HTR-8/SVneo (cell line): ENCODE data around the gene ZCCHC24.

ENCODE experiments used
- DNase-seq: peaks from one replicate; pipeline ENCODE4 v3.0.0; 2011; ENCODE audit warnings: low spot score, mixed read lengths; ENCODE audit not compliant: insufficient read length
- FAIRE-seq: peaks from 2 replicates; lab custom pipeline; 2011; peaks lifted over from hg19 to GRCh38; lab: Jason Lieb, UNC

ZCCHC24 gene

DNA sequence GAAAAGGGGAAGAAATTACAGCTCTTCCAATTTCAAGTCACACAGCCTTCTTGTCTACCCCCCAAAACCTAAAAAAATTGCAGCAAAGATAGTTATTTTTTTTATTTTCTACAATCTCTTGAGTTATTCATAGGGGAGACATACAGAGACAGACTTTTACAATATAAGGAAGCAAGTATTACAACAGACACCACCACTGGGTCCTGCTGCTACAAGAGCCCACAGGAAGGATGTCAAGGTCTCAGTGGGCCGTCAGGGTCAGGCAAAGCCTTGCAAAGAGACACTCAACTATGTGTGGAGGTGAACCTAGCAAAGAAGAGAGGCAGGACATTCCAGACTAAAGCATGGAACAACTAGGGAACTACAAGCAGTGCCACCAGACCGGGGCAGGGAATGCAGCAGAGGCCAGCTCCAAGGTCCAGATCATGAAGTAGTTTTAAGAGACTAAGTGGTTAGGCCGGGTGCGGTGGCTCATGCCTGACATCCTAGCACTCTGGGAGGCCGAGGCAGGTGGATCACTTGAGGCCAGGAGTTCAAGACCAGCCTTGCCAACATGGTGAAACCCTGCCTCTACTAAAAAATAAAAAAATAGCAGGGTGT, 28.2 kb upstream of the ZCCHC24 start:
- no peak for FAIRE-seq
- DNase-seq: no peak

DNA sequence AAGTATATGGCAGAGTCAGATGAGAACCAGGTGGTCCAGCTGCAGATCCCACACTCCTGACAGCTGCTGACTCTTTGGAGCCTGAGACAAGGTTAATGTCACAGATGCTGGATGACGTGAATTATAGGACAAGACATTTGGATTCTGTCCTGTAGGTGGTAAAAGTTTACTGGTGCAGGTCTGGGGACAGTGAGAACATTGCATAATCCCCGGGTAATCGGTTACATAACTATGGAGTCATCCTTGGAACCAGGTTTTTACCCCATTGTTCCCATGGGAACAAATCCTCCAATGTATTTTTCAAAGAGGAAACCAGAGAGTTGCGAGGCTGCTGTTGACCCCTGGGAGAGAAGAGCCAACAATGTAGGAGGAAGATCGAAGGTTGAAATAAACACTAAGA, 27.5 kb upstream of the ZCCHC24 start:
- DNase-seq: no peak
- no peak for FAIRE-seq

DNA sequence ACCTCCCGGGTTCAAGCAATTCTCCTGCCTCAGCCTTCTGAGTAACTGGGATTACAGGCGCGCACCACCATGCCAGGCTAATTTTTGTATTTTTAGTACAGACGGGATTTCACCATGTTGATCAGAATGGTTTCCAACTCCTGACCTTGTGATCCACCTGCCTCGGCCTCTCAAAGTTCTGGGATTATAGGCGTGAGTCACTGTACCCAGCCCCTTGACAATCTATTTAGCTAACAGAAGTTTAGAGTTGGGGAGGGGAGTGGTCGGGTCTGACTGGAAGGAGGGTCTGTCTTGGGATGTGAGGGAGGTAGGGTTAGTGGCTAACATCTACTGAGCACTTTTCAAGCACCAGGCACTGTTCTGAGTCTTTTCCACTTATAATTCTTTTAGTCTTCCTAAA, 27.0 kb upstream of the ZCCHC24 start:
- DNase-seq (no peak), FAIRE-seq (no peak)

DNA sequence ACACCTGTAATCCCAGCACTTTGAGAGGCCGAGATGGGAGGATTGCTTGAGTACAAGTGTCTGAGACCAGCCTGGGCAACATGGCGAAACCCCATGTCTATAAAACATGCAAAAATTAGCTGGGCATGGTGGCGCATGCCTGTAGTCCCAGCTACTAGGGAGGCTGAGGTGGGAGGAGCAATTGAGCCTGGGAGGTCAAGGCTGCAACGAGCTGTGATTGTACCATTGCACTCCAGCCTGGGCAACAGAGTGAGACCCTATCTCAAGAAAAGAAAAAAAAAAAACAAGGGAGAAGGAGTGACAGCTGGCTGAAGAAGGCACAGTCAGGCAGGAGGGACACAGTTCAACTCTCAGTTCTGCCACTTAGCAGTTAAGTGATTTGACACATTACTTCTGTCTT, 26.4 kb upstream of the ZCCHC24 start:
- DNase-seq (no peak), FAIRE-seq (no peak)

DNA sequence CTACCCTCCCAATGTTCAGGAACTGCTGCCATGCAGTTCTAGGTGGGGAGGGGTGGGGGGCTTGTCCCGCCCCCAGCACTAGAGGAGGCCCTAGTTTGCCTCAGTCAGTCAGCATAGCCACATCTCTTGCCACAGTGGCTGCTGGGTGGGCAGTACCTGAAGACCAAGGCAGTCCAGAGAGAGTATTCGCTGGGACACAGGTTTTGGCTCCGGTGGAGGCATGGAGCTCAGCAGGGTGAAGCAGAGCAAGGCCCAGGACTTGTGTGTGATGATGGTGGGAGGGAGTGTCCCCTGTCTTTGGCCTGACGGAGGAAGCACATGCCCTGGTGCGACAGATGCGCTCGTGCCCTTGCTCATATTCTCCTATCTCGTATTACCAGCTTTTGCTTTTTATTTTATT, 24.7 kb upstream of the ZCCHC24 start:
- DNase-seq: no peak
- no peak for FAIRE-seq

DNA sequence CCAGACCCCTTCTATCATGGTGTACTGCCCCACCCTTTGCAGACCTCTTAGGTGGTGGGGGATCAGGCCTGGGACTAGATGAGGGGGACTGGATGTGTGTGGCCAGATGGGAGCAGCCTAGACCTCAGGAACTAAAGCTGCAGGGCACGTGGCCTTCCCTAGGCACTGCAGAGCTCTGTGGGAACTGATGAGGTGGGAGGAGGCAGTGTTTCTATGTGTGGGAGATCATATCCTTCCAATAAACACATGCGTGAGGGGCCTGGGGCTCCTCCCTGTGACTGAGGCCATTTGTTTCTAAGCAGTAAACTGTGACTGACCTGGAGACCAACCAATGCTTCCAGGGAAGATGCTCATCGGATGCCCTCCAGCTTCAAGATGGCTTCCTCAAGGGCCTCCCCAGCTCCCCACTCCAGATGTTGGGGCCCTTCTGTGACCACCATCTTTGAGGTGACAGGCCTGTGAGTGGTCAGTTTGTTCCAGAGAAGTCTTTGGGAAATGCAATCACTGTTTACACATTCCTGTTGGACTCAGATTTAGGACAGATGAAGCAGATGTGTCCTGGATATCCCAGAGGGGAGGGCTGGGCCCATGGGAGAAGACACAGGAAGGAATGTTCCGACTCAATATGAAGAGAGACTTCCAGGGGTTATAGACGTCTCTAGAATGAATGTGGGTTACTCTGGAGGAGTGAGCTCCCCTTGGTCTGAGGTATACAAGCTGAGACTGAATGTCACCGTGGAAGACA, 23.6 kb upstream of the ZCCHC24 start:
- no peak for FAIRE-seq
- DNase-seq: no peak

DNA sequence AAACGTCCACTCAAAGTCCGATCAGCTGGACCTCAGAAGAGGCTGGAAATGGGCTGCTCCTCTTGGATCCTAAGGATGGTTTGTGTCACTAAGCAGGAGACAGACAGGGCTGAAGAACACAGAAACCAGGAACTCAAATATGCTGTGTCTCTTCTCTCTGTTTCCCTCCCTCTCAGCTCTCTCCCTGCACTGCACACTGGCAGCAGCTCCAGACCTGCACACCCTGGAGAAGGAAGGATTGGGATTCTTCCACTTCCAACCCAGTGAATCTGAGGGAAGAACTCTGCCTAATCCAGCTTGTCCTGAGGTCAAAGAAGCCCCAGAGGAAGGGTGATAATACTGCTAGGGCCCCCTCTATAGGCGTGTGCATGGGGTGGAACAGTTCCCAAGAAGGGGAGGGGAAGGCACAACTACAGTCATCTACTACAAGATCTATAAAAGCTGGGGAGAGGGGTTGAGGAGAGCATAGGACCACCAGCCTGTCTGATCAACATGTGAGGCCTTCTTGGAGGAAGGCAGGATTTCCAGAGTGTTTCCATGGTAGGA, 22.7 kb upstream of the ZCCHC24 start:
- FAIRE-seq (no peak), DNase-seq (no peak)

DNA sequence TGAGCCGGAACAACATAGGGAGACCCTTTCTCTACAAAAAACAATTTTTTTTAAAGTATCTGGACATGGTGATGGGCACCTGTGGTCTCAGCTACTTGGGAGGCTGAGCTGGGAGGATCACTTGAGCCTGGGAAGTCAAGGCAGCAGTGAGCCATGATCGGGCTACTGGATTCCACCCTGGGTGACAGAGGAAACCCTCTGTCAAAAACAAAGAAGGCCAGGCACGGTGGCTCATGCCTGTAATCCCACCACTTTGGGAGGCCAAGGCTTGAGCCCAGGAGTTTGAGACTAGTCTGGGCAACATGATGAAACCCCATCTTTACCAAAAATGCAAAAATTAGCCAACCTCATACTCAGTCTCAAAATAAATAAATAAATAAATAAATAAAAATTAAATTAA, 19.9 kb upstream of the ZCCHC24 start:
- FAIRE-seq (no peak), DNase-seq (no peak)

DNA sequence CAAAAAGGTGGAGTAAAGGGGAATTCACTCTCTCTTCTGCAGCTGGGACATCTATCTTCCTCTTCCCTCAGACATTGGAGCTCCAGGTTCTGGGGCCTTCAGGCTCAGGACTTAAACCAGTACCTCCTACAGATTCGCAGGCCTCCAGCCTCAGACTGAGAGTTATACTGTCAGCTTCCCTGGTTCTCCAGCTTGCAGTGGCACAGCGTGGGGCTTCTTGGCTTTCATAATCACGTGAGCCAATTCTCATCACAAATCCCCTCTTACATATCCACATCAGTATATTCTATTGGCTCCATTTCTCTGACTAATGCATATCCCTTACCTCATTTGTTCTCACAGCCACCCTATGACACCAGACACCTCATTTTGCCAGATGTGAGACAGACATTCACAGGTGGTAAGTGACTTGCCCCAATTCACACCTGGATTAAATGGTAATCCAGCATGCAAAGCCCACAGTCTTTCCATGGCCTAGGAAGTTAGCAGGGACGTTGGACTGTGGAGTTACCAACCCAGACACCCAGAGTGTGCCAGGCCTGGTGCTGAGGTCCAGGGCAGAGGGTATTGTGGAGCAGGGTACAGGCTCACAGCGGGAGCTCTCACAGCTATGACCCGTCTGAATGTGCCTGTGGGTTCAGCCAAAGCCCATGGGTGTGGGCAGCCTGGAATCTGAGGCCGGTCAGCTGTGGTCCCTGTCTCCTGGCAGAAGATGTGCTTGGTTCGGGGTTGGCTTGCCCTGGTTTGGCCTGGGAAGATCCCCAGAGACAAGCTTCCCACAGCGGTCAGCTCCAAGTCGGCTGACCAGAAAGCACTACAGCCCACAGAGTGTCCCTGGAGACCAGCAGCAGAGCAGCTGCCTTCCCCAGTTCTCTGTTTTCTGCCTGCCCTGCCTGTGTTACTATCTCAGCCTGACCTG, 18.4 kb upstream of the ZCCHC24 start:
- FAIRE-seq (no peak), DNase-seq (no peak)

- FAIRE-seq: no peak
- no peak for DNase-seq
Measured at GRCh38 chr10:79460687-79461086, 15.3 kb upstream of the ZCCHC24 start.

GRCh38 chr10:79459243-79459642, 13.8 kb upstream of the ZCCHC24 start:
- FAIRE-seq (no peak), DNase-seq (no peak)

DNA sequence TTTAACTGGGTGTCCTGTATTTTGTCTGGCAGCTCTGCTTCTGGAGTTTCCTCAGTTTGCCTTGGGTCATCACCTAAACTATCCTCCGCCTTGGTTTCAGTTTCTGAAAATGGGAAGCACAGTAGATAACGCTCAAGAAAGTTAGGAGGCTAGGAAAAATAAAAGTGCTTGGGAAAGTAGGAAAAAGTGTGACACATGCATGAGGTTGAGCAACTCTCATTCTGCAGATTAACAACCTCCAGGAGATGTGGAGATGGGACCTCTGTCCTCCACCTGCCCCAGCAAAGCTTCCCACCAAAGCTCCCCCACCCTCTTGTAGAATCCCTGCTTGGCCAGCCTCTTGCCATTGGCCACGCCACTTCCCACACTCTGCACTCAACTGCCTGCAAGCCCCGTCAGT, 13.1 kb upstream of the ZCCHC24 start:
- DNase-seq (no peak), FAIRE-seq (no peak)

- no peak for FAIRE-seq
- DNase-seq: no peak
Measured at GRCh38 chr10:79457256-79457785, 11.9 kb upstream of the ZCCHC24 start.

GRCh38 chr10:79454259-79454658, 8.8 kb upstream of the ZCCHC24 start:
- DNase-seq (no peak), FAIRE-seq (no peak)

DNA sequence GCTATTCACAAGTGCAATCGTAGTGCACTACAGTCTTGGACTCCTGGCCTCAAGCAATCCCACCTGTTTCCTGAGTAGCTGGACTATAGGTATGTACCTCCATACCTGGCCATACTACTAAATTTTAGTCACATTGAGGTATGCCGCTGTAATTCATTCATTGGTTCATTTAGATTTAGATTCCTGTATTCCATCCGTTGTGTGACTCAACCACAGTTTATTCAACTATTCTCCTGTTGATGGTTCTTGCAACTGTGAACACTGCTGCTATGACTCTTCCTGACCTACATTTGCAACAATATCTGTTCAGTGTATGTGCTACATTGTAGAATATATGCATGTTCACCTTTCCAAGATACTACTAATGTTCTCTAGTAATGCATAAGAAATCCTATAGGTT, 8.0 kb upstream of the ZCCHC24 start:
- no peak for FAIRE-seq
- no peak for DNase-seq

DNA sequence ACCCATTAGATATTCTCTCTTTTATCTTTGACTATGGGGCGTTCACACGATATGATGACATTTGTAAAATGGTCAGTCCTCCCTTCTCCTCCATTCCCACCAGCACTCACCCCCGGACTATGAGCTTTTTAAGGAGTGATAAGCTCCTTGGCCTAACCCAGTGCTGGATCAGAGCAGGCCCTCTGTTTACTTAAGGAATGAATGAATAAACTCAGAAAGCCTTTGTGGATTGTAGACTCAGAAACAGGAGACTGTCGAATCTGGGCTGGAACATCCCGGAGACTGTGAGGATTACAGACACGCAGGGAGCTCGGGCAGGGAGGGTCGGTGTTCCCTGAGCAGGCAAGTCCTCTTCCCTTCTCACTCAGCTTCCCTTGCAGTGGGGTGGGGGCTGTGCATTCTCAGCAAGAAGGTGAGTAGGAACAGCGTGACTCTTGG, 6.8 kb upstream of the ZCCHC24 start:
- FAIRE-seq: no peak
- no peak for DNase-seq

DNA sequence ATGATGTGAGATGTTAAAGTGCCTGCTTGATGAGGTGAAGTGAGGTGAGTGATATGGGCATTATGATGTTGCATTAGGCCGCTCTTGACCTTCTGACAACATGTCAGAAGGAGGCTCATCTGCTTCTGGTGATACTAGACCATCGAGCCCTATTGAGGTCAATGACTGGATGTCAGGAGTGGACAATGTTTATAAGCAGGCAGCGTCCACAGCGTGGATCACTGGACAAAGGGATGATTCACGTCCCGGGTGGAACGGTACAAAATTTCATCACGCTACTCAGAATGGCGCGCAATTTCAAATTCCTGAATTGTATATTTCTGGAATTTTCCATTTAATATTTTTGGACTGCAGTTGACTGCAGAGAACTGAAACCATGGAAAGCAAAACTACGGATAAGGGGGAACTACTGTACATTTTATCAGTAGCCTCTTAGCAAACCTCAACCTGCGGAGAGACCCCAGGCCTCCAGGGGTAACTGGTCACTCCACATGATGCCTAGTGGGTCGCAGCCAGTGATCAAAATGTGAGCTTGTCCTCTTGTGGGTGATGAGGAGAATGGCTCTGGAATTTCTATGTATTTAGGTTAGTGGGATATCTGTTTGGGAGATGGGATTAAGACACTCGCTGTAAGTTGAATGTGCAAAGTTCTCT, 5.7 kb upstream of the ZCCHC24 start:
- DNase-seq: no peak
- no peak for FAIRE-seq

GRCh38 chr10:79449181-79450146, 4.0 kb upstream of the ZCCHC24 start:
- DNase-seq (no peak), FAIRE-seq (no peak)

- FAIRE-seq (no peak), DNase-seq (no peak)
Measured at GRCh38 chr10:79448732-79449049, 3.3 kb upstream of the ZCCHC24 start.
